ENCODE results near the gene SMOC2.

Gene SMOC2

GRCh38 chr6:168415098-168415992 lies 25.6 kb upstream of the SMOC2 start:
- in situ Hi-C loops (cut with MboI; ENCODE audit: low sequenced_read_pairs), result no loop called here

GRCh38 chr6:168415993-168416530 lies 24.9 kb upstream of the SMOC2 start:
- in situ Hi-C loops (cut with MboI; ENCODE audit: low sequenced_read_pairs), result no loop called here

GRCh38 chr6:168416531-168416930 lies 24.5 kb upstream of the SMOC2 start:
- in situ Hi-C loops (cut with MboI; ENCODE audit: low sequenced_read_pairs), result no loop called here

GRCh38 chr6:168417191-168417590 lies 23.8 kb upstream of the SMOC2 start:
- in situ Hi-C loops (cut with MboI; ENCODE audit: low sequenced_read_pairs), result no loop called here

DNA sequence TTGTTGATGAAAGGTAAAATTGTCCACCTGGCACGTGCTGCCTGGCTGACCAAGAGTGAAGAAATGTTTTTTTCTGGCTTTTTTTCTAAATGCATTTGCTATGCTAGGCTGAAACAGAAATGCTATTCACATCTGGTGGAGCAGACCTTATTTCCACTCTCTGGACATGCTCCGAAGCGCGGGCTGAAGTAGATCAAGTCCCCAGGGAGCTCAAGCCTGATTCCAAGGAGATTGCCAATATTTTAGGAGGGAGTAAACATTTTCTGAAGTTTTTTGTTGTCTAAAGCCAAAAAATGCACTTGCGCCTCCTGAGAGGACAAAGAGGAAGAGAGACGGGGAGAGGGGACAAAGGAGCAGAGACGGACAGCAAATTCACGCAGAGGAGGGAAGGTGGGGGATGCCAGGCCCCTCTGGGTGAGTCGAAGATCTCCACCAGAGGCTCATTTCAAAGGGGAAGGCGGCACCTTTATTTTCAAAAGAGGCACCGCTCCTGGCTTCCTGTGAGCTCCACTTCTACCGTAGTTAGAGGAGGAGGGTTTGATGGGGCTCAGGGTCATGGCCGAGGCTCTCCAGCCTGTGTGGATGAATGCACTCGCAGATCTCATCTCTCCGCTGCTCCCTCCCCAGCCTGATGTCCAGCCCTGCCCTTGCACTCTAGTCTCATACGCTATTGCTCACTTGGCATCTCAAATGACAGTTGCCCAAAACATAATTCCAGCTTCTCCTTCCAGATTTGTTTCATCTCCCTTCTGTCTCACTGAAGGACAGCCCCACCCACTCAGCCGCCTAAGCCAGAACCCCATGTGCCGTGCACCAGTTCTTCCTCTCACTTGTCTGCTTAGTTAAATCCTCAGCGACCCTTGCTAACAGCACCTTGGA lies 23.1 kb upstream of the SMOC2 start:
- in situ Hi-C loops (cut with MboI; ENCODE audit: low sequenced_read_pairs), result no loop called here

GRCh38 chr6:168418711-168419121 lies 22.3 kb upstream of the SMOC2 start:
- in situ Hi-C loops (cut with MboI; ENCODE audit: low sequenced_read_pairs), result no loop called here

GRCh38 chr6:168419569-168419968 lies 21.4 kb upstream of the SMOC2 start:
- in situ Hi-C loops (cut with MboI; ENCODE audit: low sequenced_read_pairs), result no loop called here

DNA sequence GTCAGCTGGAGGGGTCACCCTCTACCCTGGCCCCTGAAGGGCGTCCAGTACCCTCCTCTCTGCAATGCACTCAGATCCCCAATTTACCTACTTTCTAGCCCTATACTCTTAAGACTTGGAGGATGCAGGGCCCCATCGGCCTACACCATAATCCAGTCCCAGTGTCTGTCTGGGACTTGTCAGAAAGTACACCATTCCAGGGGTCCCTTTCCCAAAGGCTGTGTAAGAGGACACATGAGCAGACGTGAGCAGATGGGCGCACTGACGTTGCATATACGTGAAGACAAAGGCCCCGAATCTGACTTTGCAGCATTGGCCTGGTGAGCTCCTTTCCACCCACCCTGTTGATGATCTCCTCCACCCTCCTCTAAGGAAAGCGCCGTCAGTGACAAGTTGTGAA lies 20.9 kb upstream of the SMOC2 start:
- in situ Hi-C loops (cut with MboI; ENCODE audit: low sequenced_read_pairs), result no loop called here

GRCh38 chr6:168420706-168421105 lies 20.3 kb upstream of the SMOC2 start:
- in situ Hi-C loops (cut with MboI; ENCODE audit: low sequenced_read_pairs), result no loop called here

DNA sequence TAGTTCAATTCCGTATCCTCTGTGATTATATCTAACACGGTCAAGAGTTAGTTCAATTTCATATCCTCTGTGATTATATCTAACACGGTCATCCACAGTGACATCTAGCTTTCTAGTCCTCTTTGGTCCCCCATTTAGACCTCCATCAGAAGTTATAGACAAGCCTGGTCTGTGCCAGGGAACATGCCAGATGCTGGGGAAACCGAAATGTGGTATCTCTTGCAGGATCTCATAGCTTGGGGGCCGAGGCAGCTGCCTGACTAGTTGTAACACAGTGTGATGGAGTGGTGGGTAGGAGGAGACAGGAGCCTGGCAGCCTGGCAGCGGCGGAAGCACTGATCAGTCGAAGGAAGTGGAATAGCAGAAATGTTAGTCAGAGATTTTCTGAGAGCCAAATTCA lies 13.8 kb upstream of the SMOC2 start:
- in situ Hi-C loops (cut with MboI; ENCODE audit: low sequenced_read_pairs), result no loop called here

DNA sequence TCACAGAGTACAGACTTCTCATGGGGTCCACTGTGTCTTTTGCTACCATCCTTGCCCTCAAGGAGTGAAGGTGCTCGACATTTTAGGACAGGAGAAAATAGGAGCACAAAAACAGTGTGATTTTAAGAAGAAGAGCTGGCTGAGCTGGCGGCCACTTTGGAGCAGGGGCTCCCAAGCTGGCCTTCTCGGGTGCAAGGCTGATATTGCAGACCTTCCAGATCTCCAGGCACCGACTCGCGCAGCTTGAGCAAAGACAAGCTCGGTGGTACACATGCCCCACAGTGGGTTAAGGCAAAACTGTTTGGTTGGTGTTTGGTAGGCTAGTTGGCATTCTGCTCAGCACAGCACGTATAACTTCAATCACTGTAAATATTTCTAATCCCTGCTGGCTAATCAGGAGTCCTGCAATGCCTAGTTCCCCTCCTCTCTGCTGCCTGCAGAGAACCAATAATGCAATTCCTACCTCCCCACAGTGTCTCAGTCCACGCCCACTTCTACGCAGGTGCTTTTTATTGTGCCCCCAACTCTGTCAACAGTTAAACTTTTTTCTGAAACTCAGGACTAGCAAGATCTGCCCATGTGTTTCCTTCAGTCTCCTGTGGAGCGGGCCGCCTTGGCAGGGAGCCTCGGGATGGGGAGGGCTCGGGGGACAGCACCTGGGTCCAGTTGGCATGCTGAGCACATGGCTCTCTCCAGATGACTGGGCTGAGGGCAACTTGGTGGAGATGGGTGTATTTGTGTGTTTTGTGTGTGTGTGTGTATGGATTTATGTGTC lies 12.7 kb upstream of the SMOC2 start:
- in situ Hi-C loops (cut with MboI; ENCODE audit: low sequenced_read_pairs), result no loop called here

DNA sequence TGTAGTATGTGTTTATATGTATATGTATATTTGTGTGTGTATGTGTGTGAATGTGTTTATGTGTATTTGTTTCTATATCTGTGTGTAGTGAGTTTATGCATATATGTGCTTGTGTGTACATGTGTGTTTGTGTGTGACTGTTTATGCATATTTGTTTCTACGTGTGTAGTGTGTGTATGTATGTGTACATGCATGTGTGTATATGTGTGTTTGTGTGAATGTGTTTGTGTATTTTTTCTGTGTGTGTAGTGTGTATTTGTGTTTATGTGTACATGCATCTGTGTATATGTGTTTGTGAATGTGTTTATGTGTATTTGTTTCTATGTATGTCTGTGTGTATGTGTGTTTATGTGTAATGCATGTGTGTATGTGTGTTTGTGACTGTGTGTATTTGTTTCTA lies 12.1 kb upstream of the SMOC2 start:
- in situ Hi-C loops (cut with MboI; ENCODE audit: low sequenced_read_pairs), result no loop called here

DNA sequence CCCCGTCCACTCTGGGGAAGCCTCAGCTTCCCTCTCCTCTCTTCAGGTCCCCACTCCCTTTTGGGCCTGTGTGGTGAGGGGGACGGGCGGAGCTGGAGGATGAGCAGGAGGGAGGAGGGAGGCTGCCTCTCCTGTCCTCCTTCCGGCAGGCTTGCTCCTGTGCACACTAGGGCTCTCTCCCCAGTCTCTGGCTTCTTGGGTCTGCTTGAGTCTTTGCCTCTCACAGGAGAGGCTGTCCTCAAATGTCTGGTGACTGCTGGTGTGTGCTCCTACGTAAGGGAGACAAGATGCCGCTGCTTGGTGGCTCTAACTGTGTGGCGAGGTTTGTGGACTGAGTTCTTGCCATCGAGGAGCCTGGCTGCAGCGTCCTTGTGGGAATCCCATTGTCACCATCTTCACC lies 8.8 kb upstream of the SMOC2 start:
- in situ Hi-C loops (cut with MboI; ENCODE audit: low sequenced_read_pairs), result no loop called here

DNA sequence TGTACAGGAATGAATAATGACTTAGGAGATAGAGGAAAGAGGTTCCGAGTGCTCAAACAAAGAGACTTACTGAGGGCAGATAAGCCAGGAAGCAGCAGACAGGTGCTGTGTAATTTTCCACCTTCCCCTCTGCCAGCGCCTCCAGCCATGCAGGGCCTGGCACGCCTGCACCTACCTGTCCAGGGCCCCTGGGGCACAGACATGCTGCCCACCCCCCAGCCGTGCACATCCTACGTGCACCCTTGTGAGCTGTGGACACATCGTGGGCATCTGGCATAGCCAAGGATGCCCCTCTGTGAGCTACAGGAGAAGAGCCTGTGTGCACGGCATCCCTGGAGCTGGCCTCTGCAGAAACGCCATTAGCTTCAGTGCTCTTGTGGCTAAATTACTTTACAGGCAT lies 7.1 kb upstream of the SMOC2 start:
- in situ Hi-C loops (cut with MboI; ENCODE audit: low sequenced_read_pairs), result no loop called here

GRCh38 chr6:168434505-168434904 lies 6.5 kb upstream of the SMOC2 start:
- in situ Hi-C loops (cut with MboI; ENCODE audit: low sequenced_read_pairs), result no loop called here

GRCh38 chr6:168437751-168438150 lies 3.2 kb upstream of the SMOC2 start:
- in situ Hi-C loops (cut with MboI; ENCODE audit: low sequenced_read_pairs), result no loop called here

GRCh38 chr6:168438783-168439520 lies 2.0 kb upstream of the SMOC2 start:
- in situ Hi-C loops (cut with MboI; ENCODE audit: low sequenced_read_pairs), result no loop called here

DNA sequence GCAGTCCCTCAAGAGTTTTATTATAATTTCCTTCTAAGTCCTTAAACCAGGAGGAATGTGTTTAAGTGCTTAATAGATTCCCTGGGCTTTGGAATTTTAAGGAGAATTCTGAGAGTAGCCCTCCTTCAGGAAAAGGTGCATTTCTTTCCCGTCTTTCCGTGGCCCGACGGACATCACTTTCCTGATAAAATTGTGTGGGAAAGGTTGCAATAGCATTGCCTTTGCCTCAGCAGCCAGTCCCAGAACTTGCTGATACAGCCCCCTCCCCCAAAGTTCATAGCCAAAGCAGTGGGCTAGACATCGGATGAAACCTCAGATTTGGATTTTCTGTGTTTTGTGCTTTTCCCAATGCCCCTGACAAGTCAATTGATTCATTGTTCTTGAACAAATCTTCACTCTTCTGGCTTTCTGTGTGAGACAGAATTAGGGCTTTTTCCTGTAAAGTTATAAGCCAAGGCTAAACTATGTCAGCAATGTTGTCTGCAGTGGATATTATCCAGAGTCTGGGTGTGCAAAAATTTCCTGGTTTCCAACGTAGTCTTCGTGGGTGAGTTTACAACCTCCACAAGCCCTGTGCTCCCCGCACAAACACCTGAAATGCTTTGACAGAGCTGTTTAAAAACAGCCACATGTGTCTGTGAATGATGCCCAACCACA lies 1.1 kb upstream of the SMOC2 start:
- in situ Hi-C loops (cut with MboI; ENCODE audit: low sequenced_read_pairs), result no loop called here

Data from HL-60/S4 treated with retinoic acid at 250 ng/mL for 4 days and 3 days (cell line).